GM19452 (cell line): ENCODE results near the gene PAPOLG.
"Not testable (repeated sequence)": the region's sequence is repeated elsewhere in the genome, so short reads cannot be mapped to it uniquely, and the experiment has no call there.

Experiments
- ATAC-seq: cut with Tn5 transposase; IDR thresholded peaks from one replicate; pipeline ENCODE4 v1.9.1; 2021; ENCODE audit not compliant: unreplicated experiment

Gene PAPOLG

GRCh38 chr2:60771508-60771907, 15.4 kb downstream of the PAPOLG start:
- no peak for ATAC-seq

- ATAC-seq, result no peak
These were observed 19.1 kb downstream of the PAPOLG start for GRCh38 chr2:60775048-60775639.

- no peak for ATAC-seq
These were observed 22.3 kb downstream of the PAPOLG start for GRCh38 chr2:60778352-60778751.

- ATAC-seq, result no peak
These were observed 23.4 kb downstream of the PAPOLG start for GRCh38 chr2:60779426-60779825.

GRCh38 chr2:60780721-60781120, 24.7 kb downstream of the PAPOLG start:
- no peak for ATAC-seq

GRCh38 chr2:60793169-60793568, 37.1 kb downstream of the PAPOLG start:
- no peak for ATAC-seq

- ATAC-seq, result no peak
These were observed 38.3 kb downstream of the PAPOLG start for GRCh38 chr2:60794271-60794863.

- ATAC-seq, result peak; percentile 70
These were observed 40.8 kb downstream of the PAPOLG start for GRCh38 chr2:60796573-60797509.

GRCh38 chr2:60804473-60804872, 48.4 kb downstream of the PAPOLG start:
- no peak for ATAC-seq

- ATAC-seq, result no peak
These were observed 50.5 kb downstream of the PAPOLG start for GRCh38 chr2:60806595-60806987.

GRCh38 chr2:60806988-60807681, 51.1 kb downstream of the PAPOLG start:
- ATAC-seq, result peak; percentile 61

GRCh38 chr2:60808330-60808801, 52.3 kb downstream of the PAPOLG start:
- ATAC-seq, result no peak

GRCh38 chr2:60811491-60812375, 55.7 kb downstream of the PAPOLG start:
- no peak for ATAC-seq

- ATAC-seq, result not testable (repeated sequence)
These were observed 61.1 kb downstream of the PAPOLG start for GRCh38 chr2:60817191-60817590.

GRCh38 chr2:60818272-60818671, 62.2 kb downstream of the PAPOLG start:
- ATAC-seq, result no peak

- no peak for ATAC-seq
These were observed 63.2 kb downstream of the PAPOLG start for GRCh38 chr2:60819155-60819862.

- ATAC-seq, result no peak
These were observed 63.9 kb downstream of the PAPOLG start for GRCh38 chr2:60819936-60820335.

- no peak for ATAC-seq
These were observed 64.5 kb downstream of the PAPOLG start for GRCh38 chr2:60820416-60821132.

GRCh38 chr2:60821133-60821469, 65.0 kb downstream of the PAPOLG start:
- no peak for ATAC-seq
